RKO (cell line): ENCODE measurements around the gene RBL2.

Source experiments
- DNase-seq: peaks from one replicate; pipeline ENCODE4 v3.0.0-alpha.2; 2016; ENCODE audit warnings: low spot score

The RBL2 gene

DNA sequence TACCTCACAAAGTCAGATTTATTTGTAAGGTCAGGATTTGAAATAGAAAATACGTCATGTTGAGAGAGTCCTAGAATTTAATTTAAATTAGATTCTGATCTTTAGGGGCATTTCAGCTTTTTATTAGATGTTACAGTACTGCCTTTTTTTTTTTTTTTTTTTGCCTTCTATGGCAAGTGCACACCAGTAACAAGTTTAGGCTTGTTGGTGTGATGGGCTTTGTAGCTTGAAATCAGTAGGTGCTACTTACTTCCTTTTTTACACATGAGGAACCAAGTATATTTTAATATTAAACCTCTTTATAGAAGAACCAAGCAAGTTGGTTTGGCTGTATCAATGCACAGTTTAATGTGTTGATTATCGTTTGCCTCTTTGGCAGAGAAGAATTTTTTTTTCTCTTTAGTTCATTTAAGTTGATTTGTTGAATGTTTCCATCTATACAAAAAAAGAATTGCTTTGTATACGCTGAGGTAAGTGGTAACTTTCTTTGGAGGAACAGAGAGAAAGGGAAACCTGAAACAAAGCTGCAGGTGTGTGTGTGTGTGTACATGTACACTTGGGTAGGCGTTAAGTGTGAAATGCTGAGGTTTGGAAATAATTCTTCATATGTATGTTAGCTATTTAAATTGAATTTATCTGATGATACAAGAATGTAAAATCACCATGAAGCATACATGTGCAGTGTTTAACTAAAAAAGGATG, 15.7 kb downstream of the RBL2 start:
- no peak for DNase-seq

DNA sequence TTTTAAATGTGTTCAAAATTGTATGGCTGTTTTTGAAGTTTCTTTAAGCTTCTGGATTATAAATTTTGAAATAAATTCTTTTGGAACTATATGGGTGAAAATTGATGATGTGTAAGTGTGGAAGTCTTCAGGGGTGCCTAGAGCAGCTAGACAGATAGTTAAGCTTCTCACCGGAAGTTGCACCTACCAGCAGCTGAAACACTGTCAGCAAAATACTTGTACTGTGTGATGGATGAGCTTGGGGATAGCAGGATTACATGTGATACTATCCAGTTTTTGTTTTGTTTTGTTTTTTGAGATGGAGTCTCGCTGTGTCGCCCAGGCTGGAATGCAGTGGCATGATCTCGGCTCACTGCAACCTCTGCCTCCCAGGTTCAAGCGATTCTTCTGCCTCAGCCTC, 19.7 kb downstream of the RBL2 start:
- no peak for DNase-seq

DNA sequence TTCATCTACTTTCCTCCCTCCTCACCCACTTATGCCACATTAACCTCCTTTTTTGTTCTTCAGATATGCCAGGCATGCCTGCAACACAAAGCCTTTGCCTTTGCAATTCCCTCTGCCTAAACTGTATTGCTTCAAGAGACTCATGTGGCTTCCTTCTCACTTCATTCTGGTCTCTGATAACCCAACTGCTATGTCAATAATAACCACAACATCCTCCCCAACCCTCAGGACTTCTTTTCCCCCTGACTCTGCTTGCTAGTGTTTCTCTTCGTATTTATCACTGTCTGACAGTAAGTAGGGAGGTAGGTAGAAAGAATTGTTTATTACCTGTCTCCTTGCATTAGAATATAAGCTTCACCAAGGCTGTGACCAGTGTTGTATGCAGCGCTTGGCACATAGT, 22.4 kb downstream of the RBL2 start:
- DNase-seq = no peak

DNA sequence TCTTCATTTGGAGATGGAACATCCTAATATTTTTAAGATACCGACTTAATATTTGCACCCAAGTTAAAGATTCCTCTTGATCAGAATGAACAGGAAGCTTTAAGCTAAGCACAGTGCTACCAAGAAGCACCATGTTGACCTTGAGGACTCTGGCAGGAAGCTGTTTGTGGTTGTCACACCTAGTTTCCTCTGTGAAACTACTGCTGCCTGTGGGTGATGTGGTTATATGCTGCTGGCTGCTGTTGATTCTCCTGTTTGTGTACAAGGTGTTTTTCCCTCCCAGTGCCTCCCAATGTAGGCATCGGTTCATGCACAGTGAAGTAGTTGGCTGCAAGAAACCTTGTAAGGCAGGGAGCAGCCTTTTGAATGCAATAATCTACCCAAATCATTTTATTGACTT, 23.4 kb downstream of the RBL2 start:
- no peak for DNase-seq

DNA sequence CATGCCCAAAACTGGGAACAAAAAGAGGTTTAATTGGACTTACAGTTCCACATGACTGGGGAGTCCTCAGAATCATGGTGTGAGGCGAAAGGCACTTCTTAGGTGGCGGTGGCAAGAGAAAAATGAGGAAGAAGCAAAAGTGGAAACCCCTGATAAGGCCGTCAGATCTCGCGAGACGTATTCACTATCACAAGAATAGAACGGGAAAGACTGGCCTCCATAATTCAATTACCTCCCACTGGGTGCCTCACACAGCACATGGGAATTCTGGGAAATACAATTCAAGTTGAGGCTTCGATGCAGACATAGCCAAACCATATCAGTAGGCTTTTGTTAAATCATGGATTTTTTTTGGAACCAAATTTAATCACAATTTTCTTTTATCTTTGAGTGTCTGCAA, 24.4 kb downstream of the RBL2 start:
- DNase-seq = no peak

DNA sequence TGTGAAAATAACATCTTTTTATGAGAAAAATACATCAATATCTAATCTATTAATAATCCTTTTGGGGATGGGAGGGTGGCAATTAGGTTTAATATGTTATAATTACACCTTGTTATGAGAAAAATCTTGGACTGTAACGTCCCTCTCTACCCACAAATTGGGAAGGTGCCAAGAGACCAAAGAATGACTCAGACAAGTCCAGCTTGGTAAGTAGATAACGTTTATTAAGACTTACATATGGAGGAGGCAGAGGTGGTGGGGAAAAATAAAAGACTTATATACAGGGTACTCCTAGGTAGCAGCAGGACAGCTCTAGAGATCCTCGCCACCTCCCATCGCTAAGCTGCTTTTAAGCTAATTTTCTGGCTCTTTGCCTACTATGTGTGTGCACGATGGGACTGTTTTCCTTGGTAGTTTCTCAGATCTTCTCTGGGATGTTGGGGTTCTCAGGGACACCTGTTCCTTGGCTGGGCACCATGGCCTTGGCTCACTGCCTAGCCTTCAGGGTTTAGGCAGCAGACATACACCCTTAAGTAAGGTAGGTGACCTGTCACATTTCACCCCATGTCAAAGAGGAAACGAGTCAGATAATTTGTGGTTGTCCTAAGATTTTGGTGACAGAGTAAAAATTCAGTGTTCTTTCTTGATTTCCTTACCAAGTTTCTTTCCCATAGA, 31.5 kb downstream of the RBL2 start:
- peak; percentile 40 for DNase-seq

DNA sequence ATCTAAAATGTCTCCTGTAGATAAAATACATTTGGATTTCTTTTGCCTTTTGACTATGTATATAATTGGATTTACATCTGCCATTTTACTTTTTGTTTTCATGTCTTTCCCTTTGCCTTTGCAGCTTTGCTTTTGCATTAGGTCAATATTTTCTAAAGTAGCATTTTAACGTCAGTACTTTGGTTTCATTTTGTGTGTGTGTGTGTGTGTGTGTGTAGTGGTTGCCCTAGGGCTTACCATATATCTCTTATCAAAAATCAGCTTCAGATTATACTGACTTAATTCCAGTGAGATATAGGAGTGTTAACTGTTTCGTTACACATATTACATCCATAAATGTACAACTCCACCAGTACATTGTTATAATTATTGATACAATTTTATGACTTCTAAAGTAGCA, 42.6 kb downstream of the RBL2 start:
- DNase-seq = no peak

DNA sequence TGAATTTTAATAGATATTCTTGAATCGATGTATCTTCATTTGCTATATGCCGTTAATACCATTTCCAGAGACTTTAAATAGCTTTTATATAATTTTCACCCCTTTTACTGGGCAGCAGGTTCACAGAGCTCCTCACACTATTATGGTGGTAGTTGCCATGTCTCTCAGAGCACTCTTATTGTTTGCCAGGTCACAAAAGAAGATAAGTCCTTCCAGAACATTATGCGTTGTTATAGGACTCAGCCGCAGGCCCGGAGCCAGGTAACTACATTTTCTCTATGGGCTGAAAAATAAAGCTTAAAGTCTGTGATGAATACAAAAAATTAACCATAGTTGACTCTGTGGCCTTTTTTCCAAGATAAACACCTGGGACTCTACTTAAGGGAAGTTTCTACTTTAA, 44.7 kb downstream of the RBL2 start:
- no peak for DNase-seq

DNA sequence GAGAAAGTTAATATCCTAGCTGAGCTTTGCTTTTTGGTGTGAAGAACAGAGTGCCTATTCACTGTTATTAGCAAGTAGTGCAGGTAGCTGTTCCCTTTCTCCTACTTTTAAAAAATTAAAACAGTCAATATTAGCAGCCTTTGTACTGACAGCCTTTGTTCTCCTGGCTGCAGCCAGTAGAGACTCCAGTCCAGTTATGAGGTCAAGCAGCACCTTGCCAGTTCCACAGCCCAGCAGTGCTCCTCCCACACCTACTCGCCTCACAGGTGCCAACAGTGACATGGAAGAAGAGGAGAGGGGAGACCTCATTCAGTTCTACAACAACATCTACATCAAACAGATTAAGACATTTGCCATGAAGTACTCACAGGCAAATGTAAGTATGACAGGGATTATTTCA, 46.1 kb downstream of the RBL2 start:
- no peak for DNase-seq

DNA sequence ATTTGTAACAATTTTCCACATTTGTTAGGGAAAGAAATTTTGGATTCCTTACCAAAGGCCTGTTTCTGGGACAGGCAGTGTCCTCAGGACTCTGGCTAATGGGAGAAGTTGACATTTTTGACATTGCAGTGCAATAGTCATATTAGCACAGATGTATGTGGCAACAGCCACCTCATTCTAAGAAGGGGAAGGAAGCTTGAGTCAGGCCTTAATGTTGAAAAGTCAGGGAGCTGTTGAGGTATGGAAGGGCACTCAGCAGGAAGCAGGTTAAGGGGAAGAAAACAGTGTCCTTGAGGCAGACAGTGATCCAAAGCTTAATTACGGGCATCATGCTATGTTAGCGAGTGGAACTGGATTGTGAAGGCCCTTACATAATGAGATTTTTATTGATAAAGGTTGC, 47.9 kb downstream of the RBL2 start:
- DNase-seq = no peak

DNA sequence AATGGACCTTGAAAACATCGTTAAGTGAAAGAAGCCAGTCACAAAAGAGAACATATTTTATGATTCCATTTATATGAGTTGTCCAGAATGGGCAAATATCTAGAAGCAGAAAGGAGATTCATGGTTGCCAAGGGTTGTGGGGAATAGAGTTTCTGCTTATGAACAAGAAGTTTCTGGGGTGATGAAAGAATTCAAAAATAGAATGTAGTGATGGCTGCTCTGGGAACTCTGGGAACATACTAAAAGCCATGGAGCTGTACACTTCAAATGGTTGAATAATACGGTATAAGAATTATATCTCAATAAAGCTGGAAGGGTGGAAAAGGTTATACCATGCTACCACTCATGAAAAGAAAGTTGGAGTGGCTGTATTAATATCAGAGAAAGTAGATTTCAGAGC, 50.3 kb downstream of the RBL2 start:
- no peak for DNase-seq

DNA sequence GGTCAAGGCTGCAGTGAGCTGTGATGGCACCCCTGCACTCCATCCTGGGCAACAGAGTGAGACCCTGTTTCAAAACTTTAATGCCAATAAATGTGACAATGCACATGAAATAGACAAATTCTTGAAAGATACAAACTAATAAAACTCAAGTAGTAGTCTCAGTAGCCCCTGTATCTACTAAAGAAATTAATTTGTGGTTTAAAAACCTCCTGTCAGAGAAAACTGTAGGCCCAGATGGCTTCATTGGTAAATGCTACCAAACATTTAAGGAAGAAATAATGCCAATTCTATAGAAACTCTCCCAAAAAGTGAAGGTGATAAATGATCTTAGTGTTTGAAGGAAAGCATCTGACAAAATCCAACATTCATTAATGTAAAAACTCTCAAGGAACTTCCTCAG, 52.0 kb downstream of the RBL2 start:
- DNase-seq = no peak

DNA sequence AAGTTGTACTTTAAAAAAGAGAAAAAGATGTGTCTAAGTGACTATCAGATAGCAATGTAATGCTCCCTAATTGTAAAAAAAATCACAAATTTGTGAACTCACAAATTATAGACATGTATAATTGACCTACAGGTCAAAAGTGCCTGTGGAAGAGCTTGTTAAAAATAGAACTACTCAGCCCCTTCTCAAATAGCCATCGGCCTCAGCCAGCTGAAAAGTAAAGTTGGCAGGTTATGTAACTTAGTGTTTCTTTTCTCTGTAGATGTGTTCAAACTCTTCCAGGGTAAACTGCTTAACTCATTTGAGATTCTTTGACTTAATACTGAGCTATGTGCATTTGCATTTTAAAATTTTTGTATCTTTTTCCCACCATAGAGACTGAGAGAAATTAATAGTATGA, 55.5 kb downstream of the RBL2 start:
- DNase-seq = no peak

DNA sequence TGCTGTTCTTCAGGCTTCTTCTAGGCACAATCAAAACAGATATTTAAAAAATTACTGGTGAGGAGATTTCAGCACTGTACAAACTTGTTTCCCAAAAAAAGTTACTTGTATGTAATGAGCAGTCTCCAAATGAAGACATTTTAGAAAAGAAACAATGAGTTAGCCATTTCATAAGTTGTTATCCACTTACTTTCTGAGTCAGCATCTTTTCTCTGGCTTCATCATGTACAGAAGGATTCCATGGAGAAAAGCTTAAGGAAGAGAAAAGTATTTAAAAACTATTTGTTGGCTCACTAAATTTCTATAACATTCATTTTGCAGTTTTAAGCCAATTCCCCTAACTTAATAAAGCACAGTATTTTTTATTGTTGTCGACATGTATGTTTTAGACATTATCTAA, 58.2 kb downstream of the RBL2 start:
- no peak for DNase-seq

DNA sequence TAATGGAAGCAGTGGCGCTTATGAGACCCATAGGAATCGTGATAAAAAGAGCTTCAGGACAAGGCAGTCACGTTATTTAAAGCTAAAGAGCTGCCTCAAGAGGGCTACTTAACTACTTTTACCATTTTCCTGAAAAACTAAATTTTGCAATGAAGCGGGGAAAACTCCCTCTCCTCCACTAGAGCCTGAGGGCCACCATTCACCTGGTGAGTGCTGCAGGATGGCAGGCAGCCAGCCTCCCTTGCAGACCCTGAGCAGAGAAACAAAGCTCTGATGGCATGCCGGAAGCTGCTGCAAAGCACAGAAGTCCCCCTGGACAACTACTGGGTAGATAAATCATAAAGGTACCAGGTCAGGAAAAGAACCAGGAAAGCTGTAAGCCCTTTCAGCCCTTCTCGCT, 60.4 kb downstream of the RBL2 start:
- no peak for DNase-seq

DNA sequence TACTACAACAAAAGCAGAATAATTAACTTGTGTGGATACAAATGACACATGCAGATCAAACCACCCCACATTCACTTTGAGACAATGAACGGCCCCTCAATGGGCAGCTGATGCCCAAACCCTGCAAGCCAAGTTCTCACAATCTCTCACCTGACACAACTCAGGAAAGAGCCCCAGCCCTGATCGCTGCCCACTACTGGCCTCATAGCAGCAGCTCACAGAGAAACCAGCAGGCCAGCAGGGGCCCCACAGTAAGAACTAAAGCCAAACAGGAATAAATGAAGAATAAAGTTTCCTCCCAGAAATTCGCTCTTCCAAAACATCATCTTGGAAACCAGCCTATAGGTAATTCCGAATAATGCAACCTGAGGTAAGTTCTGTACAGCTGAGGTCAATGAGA, 61.1 kb downstream of the RBL2 start:
- no peak for DNase-seq

DNA sequence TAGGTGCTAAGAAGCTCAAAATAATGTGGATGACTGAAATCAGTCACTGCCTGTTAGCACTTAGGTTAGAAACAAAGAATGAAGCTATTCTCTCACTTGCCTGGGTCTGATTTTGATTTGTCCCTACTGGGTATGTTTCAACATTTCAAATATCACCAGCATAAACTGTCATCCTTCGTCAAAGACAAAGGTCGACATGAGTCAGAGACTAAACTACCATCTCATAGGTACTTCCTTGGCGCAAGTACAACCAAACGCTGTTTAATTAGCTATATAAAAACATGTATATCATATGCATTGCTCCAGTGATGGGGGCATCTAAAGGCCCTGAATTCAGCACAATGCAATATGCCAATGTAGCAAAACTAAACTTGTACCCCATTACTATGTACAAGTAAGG, 64.7 kb downstream of the RBL2 start:
- DNase-seq = no peak

DNA sequence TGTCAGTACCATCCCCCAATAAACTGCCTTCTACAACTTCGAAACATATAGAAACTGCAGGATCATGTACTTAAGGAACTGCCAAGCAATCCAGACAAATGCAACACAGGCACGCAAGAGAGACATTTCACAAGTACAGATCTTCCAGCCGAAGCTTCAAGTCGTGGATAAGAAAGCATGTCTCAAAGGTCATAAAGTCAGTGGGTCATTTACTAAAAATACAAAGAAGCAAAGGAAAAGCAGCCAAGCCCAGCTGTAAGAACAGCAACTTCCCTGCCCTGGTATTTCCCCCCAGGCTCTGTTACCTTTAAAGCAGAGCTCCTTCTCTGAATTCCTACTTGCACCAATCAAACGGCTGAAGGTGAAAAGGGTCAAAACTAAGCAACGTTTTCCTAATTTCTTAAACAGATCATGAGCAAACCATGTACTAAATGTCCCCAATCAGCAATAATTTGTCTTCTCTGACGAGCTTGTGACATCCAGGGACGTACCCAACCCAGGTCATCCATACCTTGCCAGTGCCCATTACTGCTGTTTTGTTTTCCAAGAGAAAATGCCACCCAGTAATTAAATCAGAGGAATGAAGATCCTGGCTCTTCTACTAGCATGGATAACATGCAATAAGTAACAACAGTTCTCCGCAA, 67.1 kb downstream of the RBL2 start:
- DNase-seq = no peak

DNA sequence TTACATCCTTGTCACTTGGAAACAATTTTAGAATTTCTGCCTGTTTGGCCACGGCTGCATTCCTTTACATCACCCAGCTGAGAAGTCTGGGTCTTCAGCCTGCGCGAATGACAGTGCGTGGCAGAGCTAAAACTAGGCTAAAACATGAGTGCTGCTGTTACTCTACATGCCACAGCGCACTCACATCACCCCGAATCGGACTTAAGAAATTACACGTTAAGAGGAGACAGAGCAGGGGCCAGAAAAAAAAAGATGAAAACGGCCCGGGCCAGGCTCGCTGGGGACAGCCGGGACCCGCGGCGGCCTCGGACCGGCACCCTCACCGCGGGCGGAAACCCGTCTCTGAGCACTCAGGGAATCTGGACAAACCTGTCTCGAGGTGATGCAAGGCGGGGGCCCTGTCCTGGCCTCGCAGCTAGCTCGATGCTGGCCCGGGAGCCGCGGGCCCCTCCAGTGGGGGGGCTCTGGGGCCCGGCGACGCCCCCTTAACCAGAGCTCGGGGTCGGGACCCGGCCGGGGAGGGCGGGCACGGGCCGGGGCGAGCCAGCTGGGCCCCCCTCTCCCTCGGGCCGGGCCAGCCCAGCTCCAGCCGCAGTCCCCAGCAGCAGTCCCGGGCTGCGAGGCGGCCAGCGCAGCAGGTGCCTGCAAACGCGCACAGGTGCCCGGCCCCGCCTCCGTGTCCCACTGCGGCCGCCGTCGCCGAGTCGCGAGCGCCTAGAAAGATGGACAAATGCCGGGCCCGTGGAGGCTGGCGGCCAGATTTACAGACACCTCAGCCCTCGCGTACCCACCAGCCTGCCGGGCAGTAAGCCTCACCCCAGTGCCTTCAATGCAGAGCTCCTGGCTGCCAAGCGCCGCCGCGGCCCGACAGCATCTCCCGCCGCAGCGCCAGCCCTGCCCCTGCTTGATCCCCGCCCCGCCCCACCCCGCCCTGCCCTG, 68.3 kb downstream of the RBL2 start, which contains the start of gene AKTIP:
Gene AKTIP, minus strand, starts transcription at position 879 of the 939 bp plus-strand sequence. CDS start 2,950 bp downstream, outside the sequence.
- peak; percentile 36 for DNase-seq

DNA sequence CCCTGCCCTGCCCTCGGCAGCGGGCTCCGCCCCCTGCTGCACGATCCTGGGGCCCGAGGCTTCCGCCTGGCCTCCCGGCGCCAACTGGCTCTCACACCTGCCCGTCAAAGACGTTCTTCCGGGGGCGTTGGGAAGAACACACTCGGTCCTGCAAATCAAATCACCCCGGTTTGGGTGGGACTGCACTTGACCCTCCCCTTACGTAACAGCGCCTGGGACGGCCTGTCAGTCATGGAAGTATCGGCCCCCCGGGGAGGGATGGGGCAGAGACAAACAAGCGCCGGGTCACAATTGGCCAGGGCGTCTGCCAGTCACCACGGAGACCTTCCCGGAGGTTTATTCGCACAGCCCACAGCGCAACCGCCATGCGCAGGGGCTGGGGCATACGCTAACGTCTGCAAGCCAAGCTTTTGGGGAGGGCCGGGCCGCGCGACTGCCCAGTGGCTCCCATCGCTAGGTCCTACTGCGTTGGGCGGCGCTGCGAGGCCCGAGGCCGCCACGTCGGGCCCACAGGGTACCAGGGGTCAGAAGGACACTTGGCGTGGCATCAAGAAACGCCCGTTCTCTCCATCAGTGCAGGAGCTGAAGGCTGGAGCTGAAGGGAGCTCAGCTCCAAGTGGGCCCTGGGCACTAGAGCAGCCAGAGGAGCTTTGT, 69.1 kb downstream of the RBL2 start:
- DNase-seq = peak; percentile 100

DNA sequence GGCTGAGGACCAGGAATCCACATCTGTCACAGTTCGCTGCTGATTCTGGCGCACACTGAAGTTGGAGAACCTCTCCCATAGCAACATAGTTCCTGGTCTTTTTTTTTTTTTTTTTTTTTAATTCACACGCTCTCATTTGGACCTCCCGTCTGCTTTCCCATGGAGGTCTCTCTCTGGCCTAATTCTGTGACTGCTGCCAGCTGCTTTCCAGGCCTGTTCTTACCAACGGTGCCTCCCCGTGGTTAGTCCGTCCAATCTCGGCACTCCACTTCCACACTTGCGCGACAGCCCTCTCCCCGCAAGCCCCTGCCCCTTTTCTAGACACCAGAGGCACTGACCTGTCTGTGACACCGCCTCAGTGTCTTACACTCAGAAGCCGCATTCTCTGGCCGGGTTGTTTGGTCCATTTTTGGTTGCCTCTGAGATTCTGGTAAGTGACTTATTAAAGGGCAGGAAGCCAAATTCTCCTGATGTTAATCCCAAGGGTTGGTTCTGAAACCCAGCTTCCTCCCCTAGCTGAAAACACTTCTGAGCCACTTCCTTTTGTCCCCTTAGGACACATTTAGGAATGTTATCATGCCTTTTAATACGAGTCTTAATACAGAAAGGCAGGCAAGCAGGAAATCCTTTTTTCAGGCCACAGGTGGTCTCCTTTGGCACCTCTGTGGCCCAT, 69.9 kb downstream of the RBL2 start:
- peak; percentile 16 for DNase-seq
